ENCODE data around the gene DHX16.

DNA sequence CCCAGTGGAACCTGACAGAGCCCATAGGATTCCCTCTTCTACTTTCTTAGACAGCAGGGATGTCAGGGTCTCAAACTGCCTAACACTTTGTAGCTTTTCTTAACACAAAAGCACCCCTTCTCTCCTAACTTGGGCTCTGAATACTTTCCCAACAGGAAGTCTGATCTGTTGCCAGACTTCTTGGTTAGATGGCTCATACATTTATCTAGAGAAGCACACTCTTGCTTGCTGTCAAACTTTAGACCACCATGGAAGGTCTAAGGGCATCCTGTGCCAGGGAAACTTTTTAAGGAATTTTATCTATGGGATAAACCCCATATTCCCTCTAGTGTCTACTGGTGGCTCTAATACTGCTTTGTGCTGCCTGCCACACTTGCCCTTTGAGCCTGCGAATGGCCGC is 29.1 kb downstream of the DHX16 start:
- TF ChIP-seq JAZF1 (CRISPR knock-in tag; IDR thresholded peaks at IDR 0.05), result no peak
- TF ChIP-seq, protein P1, sequence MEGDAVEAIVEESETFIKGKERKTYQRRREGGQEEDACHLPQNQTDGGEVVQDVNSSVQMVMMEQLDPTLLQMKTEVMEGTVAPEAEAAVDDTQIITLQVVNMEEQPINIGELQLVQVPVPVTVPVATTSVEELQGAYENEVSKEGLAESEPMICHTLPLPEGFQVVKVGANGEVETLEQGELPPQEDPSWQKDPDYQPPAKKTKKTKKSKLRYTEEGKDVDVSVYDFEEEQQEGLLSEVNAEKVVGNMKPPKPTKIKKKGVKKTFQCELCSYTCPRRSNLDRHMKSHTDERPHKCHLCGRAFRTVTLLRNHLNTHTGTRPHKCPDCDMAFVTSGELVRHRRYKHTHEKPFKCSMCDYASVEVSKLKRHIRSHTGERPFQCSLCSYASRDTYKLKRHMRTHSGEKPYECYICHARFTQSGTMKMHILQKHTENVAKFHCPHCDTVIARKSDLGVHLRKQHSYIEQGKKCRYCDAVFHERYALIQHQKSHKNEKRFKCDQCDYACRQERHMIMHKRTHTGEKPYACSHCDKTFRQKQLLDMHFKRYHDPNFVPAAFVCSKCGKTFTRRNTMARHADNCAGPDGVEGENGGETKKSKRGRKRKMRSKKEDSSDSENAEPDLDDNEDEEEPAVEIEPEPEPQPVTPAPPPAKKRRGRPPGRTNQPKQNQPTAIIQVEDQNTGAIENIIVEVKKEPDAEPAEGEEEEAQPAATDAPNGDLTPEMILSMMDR (IDR thresholded peaks at IDR 0.05), result no peak
- no peak for TF ChIP-seq TP53 (CRISPR knock-in tag; IDR thresholded peaks at IDR 0.05)
- no peak for TF ChIP-seq TEAD4 (CRISPR knock-in tag; IDR thresholded peaks at IDR 0.05)
- no peak for TF ChIP-seq EMX1 (CRISPR knock-in tag; IDR thresholded peaks at IDR 0.05)
- TF ChIP-seq, protein P2, sequence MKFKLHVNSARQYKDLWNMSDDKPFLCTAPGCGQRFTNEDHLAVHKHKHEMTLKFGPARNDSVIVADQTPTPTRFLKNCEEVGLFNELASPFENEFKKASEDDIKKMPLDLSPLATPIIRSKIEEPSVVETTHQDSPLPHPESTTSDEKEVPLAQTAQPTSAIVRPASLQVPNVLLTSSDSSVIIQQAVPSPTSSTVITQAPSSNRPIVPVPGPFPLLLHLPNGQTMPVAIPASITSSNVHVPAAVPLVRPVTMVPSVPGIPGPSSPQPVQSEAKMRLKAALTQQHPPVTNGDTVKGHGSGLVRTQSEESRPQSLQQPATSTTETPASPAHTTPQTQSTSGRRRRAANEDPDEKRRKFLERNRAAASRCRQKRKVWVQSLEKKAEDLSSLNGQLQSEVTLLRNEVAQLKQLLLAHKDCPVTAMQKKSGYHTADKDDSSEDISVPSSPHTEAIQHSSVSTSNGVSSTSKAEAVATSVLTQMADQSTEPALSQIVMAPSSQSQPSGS (CRISPR knock-in tag; IDR thresholded peaks at IDR 0.05; ENCODE audit: borderline replicate concordance, low read depth), result no peak
- TF ChIP-seq, protein P3, sequence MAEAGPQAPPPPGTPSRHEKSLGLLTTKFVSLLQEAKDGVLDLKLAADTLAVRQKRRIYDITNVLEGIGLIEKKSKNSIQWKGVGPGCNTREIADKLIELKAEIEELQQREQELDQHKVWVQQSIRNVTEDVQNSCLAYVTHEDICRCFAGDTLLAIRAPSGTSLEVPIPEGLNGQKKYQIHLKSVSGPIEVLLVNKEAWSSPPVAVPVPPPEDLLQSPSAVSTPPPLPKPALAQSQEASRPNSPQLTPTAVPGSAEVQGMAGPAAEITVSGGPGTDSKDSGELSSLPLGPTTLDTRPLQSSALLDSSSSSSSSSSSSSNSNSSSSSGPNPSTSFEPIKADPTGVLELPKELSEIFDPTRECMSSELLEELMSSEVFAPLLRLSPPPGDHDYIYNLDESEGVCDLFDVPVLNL (CRISPR knock-in tag; IDR thresholded peaks at IDR 0.05; ENCODE audit: borderline replicate concordance, low read depth), result no peak
